SJSA1 (cell line): ENCODE data around the gene MIPEP. TPM values are rescaled to one million over a fixed set of nuclear protein-coding genes. Genes with fewer than 3 reads are reported as not detected.

Experiments
- DNase-seq, 2 experiments: peaks; one replicate each; pipeline ENCODE4 v3.0.0-alpha.2; 2015 to 2020; ENCODE audit warnings: low spot score in 2 of 2, low read depth in 1 of 2
- H3K27ac ChIP-seq: fragments of 250-450 bp; sonication (Bioruptor Pico); 2 replicates; pipeline ENCODE4 v1.5.1; 2020; ENCODE audit warnings: mild to moderate bottlenecking, moderate library complexity
- H3K27me3 ChIP-seq: fragments of 250-450 bp; sonication (Bioruptor Pico); replicated peaks from 2 replicates; pipeline ENCODE4 v1.5.1; 2020; ENCODE audit warnings: mild to moderate bottlenecking, moderate library complexity
- H3K36me3 ChIP-seq: fragments of 250-450 bp; sonication (Bioruptor Pico); 2 replicates; pipeline ENCODE4 v1.5.1; 2020; ENCODE audit warnings: mild to moderate bottlenecking
- H3K4me1 ChIP-seq: fragments of 250-450 bp; sonication (Bioruptor Pico); replicated peaks from 2 replicates; pipeline ENCODE4 v1.6.1; 2021; ENCODE audit warnings: mild to moderate bottlenecking
- H3K4me3 ChIP-seq: fragments of 250-450 bp; sonication (Bioruptor Pico); 2 replicates; pipeline ENCODE4 v1.5.1; 2020; ENCODE audit warnings: mild to moderate bottlenecking
- H3K9me3 ChIP-seq: fragments of 250-450 bp; sonication (Bioruptor Pico); replicated peaks from 2 replicates; pipeline ENCODE4 v1.5.1; 2020; ENCODE audit warnings: mild to moderate bottlenecking
- total RNA-seq: library from RNA; depleted of rRNA; stranded (reverse); fragments of >200 nt; shearing (Covaris generic); gene quantifications from 2 replicates; pipeline ENCODE4 v1.2.3, GENCODE V29; 2014; rRNA removed

The MIPEP gene
- total RNA-seq: 6.1 and 7.1 TPM in 2 replicates

DNA sequence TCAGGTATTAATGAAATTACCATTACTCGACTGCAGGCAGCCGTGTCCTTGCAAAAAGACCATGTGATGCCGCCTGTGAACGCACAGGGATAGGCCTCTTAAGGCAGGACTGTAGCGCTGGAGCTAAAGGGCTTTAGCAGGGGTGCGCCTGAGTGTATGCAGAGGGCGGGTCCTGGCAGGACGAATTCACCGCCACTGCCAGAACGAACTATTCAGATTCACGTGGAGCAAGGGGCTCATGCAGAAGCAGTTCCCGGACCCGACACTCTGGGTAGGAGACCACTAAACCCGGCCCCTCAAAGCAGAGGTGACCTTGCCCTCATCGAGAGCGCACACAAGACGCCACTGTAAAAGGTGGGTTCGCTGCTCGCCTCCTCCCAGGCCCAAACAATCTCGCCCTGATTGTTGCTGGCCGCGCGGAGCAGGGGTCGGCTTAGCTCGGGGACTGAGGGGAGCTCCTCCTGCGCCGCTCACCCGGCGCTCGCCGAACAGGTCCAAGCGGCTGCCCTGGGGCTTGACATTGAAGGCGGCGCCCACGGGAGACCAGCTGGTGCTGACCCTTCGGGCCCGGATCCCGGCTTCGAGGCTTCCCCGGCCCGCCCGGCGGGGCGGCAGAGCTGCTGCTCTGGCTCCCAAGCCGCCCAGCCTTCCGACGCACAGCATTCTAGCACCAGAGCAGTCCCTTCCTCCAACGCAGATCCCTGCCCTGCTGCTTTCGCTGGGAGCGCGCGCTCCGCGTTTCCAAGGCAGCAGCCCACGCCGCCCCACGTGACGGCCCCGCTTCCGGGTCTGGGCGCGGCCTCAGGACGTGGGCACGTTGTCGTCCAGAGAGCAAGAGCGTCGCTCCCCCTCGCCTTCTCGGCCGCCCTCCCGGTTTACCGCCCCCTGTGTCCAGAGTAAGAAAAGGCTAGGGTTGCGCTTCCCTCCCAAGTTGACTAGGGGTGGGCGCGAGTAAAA, at the start of gene MIPEP:
MIPEP (minus strand) TSS at position 743 of the 957 bp plus-strand sequence; CDS start at position 663, 80 bp downstream.
- Histone ChIP-seq H3K27ac (peak within 1 kb of the TSS; percentile 17), H3K4me3 (peak within 1 kb of the TSS; percentile 79), H3K27me3 (no peaks in the 10 kb centered on the region), H3K4me1 (no peaks in the 10 kb centered on the region), H3K36me3 (peaks cover 7% of the 10 kb centered on the region; the same call in 1 of the 2 replicates), H3K9me3 (no peaks in the 10 kb centered on the region)
- DNase-seq: peak; percentile 83 to 85

DNA sequence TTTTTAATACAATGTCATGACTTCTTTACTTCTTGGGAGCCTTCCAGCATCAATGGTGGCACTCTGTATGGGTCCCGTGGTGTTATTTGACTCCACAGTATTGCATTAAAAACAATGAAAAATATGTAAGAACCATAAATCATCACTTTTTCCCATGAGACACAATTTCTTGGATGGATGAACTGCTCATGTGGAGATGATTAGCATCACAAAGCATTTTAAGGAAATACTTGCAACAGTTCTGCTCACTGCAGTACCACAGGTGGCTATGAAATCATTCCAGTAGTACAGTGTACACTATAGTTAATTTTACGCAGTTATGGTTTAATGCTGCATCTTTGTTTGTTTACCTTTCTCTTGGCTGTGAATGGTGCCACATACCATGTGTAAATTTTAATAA, 45.3 kb upstream of the MIPEP start:
- no peak overlapping the region for H3K4me3 ChIP-seq
- no peak overlapping the region for H3K27ac ChIP-seq
- H3K36me3 ChIP-seq: no peaks in the 10 kb centered on the region
- DNase-seq: no peak
- H3K4me1 ChIP-seq: peaks cover 7% of the 10 kb centered on the region; the same call in 1 of the 2 replicates
- no peaks in the 10 kb centered on the region for H3K9me3 ChIP-seq
- H3K27me3 ChIP-seq: no peaks in the 10 kb centered on the region

DNA sequence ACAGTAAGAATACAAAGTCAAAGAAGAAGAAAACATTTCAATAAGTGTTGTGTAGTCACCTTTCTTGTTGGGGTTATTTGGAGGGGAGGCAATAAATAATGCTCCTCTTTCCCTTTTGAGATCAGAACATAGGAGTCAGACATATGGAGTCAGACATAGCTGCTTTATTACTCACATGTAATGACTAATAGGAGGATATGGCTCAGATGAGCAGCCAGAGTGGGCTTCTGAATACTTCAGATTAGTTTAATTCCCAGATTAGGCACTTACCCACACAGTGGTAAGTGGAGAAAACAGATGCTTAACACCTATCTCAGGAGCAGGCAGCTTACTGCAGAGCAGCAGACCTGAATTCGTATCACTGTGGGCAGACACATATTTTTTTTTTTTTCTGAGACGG, 39.8 kb upstream of the MIPEP start:
- no peak overlapping the region for H3K27ac ChIP-seq
- no peaks in the 10 kb centered on the region for H3K9me3 ChIP-seq
- H3K36me3 ChIP-seq: no peaks in the 10 kb centered on the region
- no peak overlapping the region for H3K4me3 ChIP-seq
- no peaks in the 10 kb centered on the region for H3K27me3 ChIP-seq
- DNase-seq: peak in 1 of 2 experiments; percentile 45
- H3K4me1 ChIP-seq: peaks cover 7% of the 10 kb centered on the region; the same call in 1 of the 2 replicates

- DNase-seq: no peak
- H3K36me3 ChIP-seq: no peaks in the 10 kb centered on the region
- H3K27ac ChIP-seq: no peak overlapping the region
- H3K4me1 ChIP-seq: 0 out of 2 replicates have a peak, but pooled peaks cover 5% of the 10 kb centered on the region
- no peaks in the 10 kb centered on the region for H3K9me3 ChIP-seq
- no peak overlapping the region for H3K4me3 ChIP-seq
- no peaks in the 10 kb centered on the region for H3K27me3 ChIP-seq
These were observed 33.8 kb upstream of the MIPEP start for GRCh38 chr13:23923031-23923430.

GRCh38 chr13:23922005-23922932, 33.1 kb upstream of the MIPEP start:
- H3K36me3 ChIP-seq: no peaks in the 10 kb centered on the region
- 0 out of 2 replicates have a peak, but pooled peaks cover 6% of the 10 kb centered on the region for H3K4me1 ChIP-seq
- H3K4me3 ChIP-seq: no peak overlapping the region
- no peaks in the 10 kb centered on the region for H3K27me3 ChIP-seq
- H3K9me3 ChIP-seq: no peaks in the 10 kb centered on the region
- DNase-seq: no peak
- no peak overlapping the region for H3K27ac ChIP-seq

DNA sequence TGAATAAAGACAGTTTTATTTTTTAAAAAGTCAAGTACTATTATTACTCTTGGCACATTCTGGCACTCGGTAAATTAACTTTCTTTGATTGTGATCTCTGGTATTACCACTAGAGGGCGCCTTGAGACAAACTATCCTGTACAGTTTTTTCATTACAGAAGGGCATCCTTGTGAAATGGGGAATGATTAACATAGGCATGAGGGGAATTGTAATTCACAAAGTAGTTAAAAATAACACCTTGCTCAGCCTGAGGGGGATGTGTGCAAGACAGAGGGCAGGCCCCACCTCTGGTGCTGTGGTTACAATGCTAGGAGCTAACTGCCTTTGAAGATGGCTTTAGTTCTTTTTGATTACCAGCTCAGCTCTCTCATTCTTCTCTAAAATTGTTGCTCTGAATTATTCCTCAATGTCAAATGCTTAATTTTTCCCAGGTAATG, 32.3 kb upstream of the MIPEP start:
- Histone ChIP-seq H3K4me1 (0 out of 2 replicates have a peak, but pooled peaks cover 6% of the 10 kb centered on the region), H3K27me3 (no peaks in the 10 kb centered on the region), H3K9me3 (no peaks in the 10 kb centered on the region), H3K27ac (no peak overlapping the region), H3K36me3 (no peaks in the 10 kb centered on the region), H3K4me3 (no peak overlapping the region)
- peak in 1 of 2 experiments; percentile 34 for DNase-seq

- H3K27ac ChIP-seq: no peak overlapping the region
- 0 out of 2 replicates have a peak, but pooled peaks cover 6% of the 10 kb centered on the region for H3K4me1 ChIP-seq
- no peak overlapping the region for H3K4me3 ChIP-seq
- H3K36me3 ChIP-seq: no peaks in the 10 kb centered on the region
- no peaks in the 10 kb centered on the region for H3K27me3 ChIP-seq
- no peak for DNase-seq
- H3K9me3 ChIP-seq: no peaks in the 10 kb centered on the region
These were observed 29.8 kb upstream of the MIPEP start for GRCh38 chr13:23919006-23919405.

- Histone ChIP-seq H3K27ac (no peak overlapping the region), H3K9me3 (no peaks in the 10 kb centered on the region), H3K4me3 (no peak overlapping the region), H3K27me3 (no peaks in the 10 kb centered on the region), H3K36me3 (no peaks in the 10 kb centered on the region), H3K4me1 (0 out of 2 replicates have a peak, but pooled peaks cover 6% of the 10 kb centered on the region)
- DNase-seq: peak in 1 of 2 experiments; percentile 9
These were observed 29.0 kb upstream of the MIPEP start for GRCh38 chr13:23918208-23918607.

- Histone ChIP-seq H3K4me3 (no peak overlapping the region), H3K36me3 (no peaks in the 10 kb centered on the region), H3K27ac (no peak overlapping the region), H3K27me3 (0 out of 2 replicates have a peak, but pooled peaks cover 3% of the 10 kb centered on the region), H3K4me1 (0 out of 2 replicates have a peak, but pooled peaks cover 6% of the 10 kb centered on the region), H3K9me3 (no peaks in the 10 kb centered on the region)
- no peak for DNase-seq
These were observed 26.1 kb upstream of the MIPEP start for GRCh38 chr13:23915308-23915707.

- Histone ChIP-seq H3K9me3 (no peaks in the 10 kb centered on the region), H3K4me3 (no peak overlapping the region), H3K27me3 (0 out of 2 replicates have a peak, but pooled peaks cover 3% of the 10 kb centered on the region), H3K27ac (no peak overlapping the region), H3K36me3 (no peaks in the 10 kb centered on the region), H3K4me1 (no peaks in the 10 kb centered on the region)
- no peak for DNase-seq
These were observed 23.3 kb upstream of the MIPEP start for GRCh38 chr13:23912469-23912868.

DNA sequence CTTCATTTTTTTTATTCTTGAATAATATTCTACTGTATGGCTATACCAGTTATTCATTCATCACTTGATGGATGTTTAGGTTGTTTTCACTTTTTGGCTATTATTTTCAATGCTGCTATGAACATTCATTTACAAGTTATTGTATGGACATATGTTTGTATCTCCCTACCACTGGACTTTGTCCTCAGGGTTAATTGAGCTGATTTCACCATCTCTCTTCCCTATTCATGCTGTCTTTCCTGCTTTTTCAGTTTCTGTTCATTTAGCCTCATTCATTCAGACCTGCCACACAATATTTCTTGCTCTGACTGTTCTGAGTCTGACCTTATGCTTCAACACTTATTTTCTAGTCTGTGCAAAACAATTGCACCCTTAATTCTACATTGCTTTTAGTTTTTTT, 20.4 kb upstream of the MIPEP start:
- Histone ChIP-seq H3K36me3 (no peaks in the 10 kb centered on the region), H3K4me1 (no peaks in the 10 kb centered on the region)

DNA sequence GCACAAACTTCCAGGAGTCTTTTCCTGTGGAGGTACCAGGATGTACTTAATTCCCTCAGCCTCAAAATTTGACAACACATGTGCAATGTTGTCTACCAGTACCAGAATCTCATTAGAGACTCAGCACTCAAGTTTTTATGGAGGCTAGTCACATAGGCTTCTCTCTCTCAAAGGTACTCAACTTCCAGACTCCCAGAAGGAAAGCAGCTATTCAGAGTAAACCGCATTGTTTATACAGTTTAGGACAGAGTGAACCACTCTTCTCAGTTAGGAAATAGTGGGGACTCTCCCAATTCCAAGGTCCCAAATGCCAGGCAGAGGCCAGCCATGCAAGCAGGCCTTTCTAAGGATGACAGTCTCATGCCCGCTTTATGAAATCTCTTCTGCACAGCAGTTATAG, 16.6 kb upstream of the MIPEP start:
- Histone ChIP-seq H3K9me3 (no peaks in the 10 kb centered on the region), H3K4me1 (no peaks in the 10 kb centered on the region), H3K27me3 (no peaks in the 10 kb centered on the region), H3K4me3 (no peak overlapping the region), H3K27ac (no peak overlapping the region), H3K36me3 (no peaks in the 10 kb centered on the region)
- no peak for DNase-seq

More for the DNA sequence above, 20.4 kb upstream of the MIPEP start:
- no peak for DNase-seq
- Histone ChIP-seq H3K9me3 (no peaks in the 10 kb centered on the region), H3K4me3 (no peak overlapping the region), H3K27ac (no peak overlapping the region), H3K27me3 (0 out of 2 replicates have a peak, but pooled peaks cover 3% of the 10 kb centered on the region)

- H3K27ac ChIP-seq: no peak overlapping the region
- H3K9me3 ChIP-seq: no peaks in the 10 kb centered on the region
- H3K4me1 ChIP-seq: no peaks in the 10 kb centered on the region
- H3K4me3 ChIP-seq: no peak overlapping the region
- no peaks in the 10 kb centered on the region for H3K27me3 ChIP-seq
- no peak for DNase-seq
- H3K36me3 ChIP-seq: no peaks in the 10 kb centered on the region
These were observed 14.7 kb upstream of the MIPEP start for GRCh38 chr13:23903906-23904280.
